ENCODE results near the gene OR8D1. TPM values are rescaled to one million over a fixed set of nuclear protein-coding genes. Genes with fewer than 3 reads are reported as not detected.

The OR8D1 gene
- total and polyA plus RNA-seq, 5 donors from 2014 or later, result not detected

- H3K36me3 Mint-ChIP-seq, result no peaks in the 10 kb centered on the region
- Histone ChIP-seq H3K27ac (ENCODE audit: insufficient read depth, low read length, poor library complexity, severe bottlenecking) (no peak overlapping the region), H3K4me3 (ENCODE audit: low read depth, low read length) (no peak overlapping the region), H3K27me3 (ENCODE audit: control insufficient read depth, insufficient read depth, low read length) (no peaks in the 10 kb centered on the region), H3K36me3 (ENCODE audit: control insufficient read depth, insufficient read depth, low read length) (no peaks in the 10 kb centered on the region), H3K4me1 (ENCODE audit: control insufficient read depth, insufficient read depth, low read length, poor library complexity, severe bottlenecking) (no peaks in the 10 kb centered on the region), H3K9me3 (ENCODE audit: control insufficient read depth in 2 of 2, low read length in 2 of 2) (no peaks in the 10 kb centered on the region)
- no peaks in the 10 kb centered on the region for H3K4me1 Mint-ChIP-seq
- no peak overlapping the region for H3K4me3 Mint-ChIP-seq
- ATAC-seq (ENCODE audit: low read depth in 2 of 2), result peak in 1 of 2 donors; percentile 31
- no peak overlapping the region for H3K27ac Mint-ChIP-seq
- peaks cover 0 to 3% (median 0%) of the 10 kb centered on the region in 7 donors for H3K9me3 Mint-ChIP-seq
- no peaks in the 10 kb centered on the region for H3K27me3 Mint-ChIP-seq
- no peak for DNase-seq
Measured at GRCh38 chr11:124329787-124330478, 16.2 kb upstream of the OR8D1 start.

- Histone ChIP-seq H3K36me3 (ENCODE audit: control insufficient read depth, insufficient read depth, low read length) (no peaks in the 10 kb centered on the region), H3K4me1 (ENCODE audit: control insufficient read depth, insufficient read depth, low read length, poor library complexity, severe bottlenecking) (no peaks in the 10 kb centered on the region), H3K4me3 (ENCODE audit: low read depth, low read length) (no peak overlapping the region), H3K9me3 (ENCODE audit: control insufficient read depth in 2 of 2, low read length in 2 of 2) (no peaks in the 10 kb centered on the region), H3K27me3 (ENCODE audit: control insufficient read depth, insufficient read depth, low read length) (no peaks in the 10 kb centered on the region), H3K27ac (ENCODE audit: insufficient read depth, low read length, poor library complexity, severe bottlenecking) (no peak overlapping the region)
- Mint-ChIP-seq H3K9me3 (peaks cover 0 to 3% (median 0%) of the 10 kb centered on the region in 7 donors), H3K27ac (no peak overlapping the region), H3K4me1 (no peaks in the 10 kb centered on the region), H3K36me3 (no peaks in the 10 kb centered on the region), H3K4me3 (no peak overlapping the region), H3K27me3 (no peaks in the 10 kb centered on the region)
- no peak for DNase-seq
- no peak for ATAC-seq (ENCODE audit: low read depth in 2 of 2)
Measured at GRCh38 chr11:124327775-124328174, 14.0 kb upstream of the OR8D1 start.

GRCh38 chr11:124322356-124322755, 8.6 kb upstream of the OR8D1 start:
- H3K27ac Mint-ChIP-seq, result no peak overlapping the region
- DNase-seq (no peak), ATAC-seq (ENCODE audit: low read depth in 2 of 2) (no peak)
- no peaks in the 10 kb centered on the region for H3K4me1 ChIP-seq (ENCODE audit: control insufficient read depth, insufficient read depth, low read length, poor library complexity, severe bottlenecking)
- H3K27ac ChIP-seq (ENCODE audit: insufficient read depth, low read length, poor library complexity, severe bottlenecking), result no peak overlapping the region
- H3K4me1 Mint-ChIP-seq, result no peaks in the 10 kb centered on the region
- no peak overlapping the region for H3K4me3 ChIP-seq (ENCODE audit: low read depth, low read length)
- no peak overlapping the region for H3K4me3 Mint-ChIP-seq
- no peaks in the 10 kb centered on the region for H3K27me3 Mint-ChIP-seq
- no peaks in the 10 kb centered on the region for H3K36me3 Mint-ChIP-seq
- no peaks in the 10 kb centered on the region for H3K27me3 ChIP-seq (ENCODE audit: control insufficient read depth, insufficient read depth, low read length)
- peaks cover 0 to 3% (median 0%) of the 10 kb centered on the region in 7 donors for H3K9me3 Mint-ChIP-seq
- no peaks in the 10 kb centered on the region for H3K9me3 ChIP-seq (ENCODE audit: control insufficient read depth in 2 of 2, low read length in 2 of 2)
- no peaks in the 10 kb centered on the region for H3K36me3 ChIP-seq (ENCODE audit: control insufficient read depth, insufficient read depth, low read length)

GRCh38 chr11:124320097-124320496, 6.3 kb upstream of the OR8D1 start, which contains the start of gene OR8D2:
TSS of gene OR8D2 (minus strand) at chr11:124320197. CDS start at chr11:124320197, 0 bp downstream.
- Histone ChIP-seq H3K4me3 (ENCODE audit: low read depth, low read length) (no peak within 1 kb of the TSS), H3K27me3 (ENCODE audit: control insufficient read depth, insufficient read depth, low read length) (no peaks in the 10 kb centered on the region), H3K27ac (ENCODE audit: insufficient read depth, low read length, poor library complexity, severe bottlenecking) (no peak within 1 kb of the TSS), H3K9me3 (ENCODE audit: control insufficient read depth in 2 of 2, low read length in 2 of 2) (no peaks in the 10 kb centered on the region), H3K4me1 (ENCODE audit: control insufficient read depth, insufficient read depth, low read length, poor library complexity, severe bottlenecking) (no peaks in the 10 kb centered on the region), H3K36me3 (ENCODE audit: control insufficient read depth, insufficient read depth, low read length) (no peaks in the 10 kb centered on the region)
- H3K9me3 Mint-ChIP-seq, result peaks cover 0 to 4% (median 0%) of the 10 kb centered on the region in 7 donors
- H3K4me3 Mint-ChIP-seq, result no peak within 1 kb of the TSS
- no peak for ATAC-seq (ENCODE audit: low read depth in 2 of 2)
- no peaks in the 10 kb centered on the region for H3K4me1 Mint-ChIP-seq
- H3K27ac Mint-ChIP-seq, result peak within 1 kb of the TSS in 1 of 3 donors; percentile 22
- no peak for DNase-seq
- H3K27me3 Mint-ChIP-seq, result no peaks in the 10 kb centered on the region
- H3K36me3 Mint-ChIP-seq, result no peaks in the 10 kb centered on the region

GRCh38 chr11:124315052-124315451, 1.3 kb upstream of the OR8D1 start:
- H3K27me3 Mint-ChIP-seq, result no peaks in the 10 kb centered on the region
- no peak for ATAC-seq (ENCODE audit: low read depth in 2 of 2)

GRCh38 chr11:124313131-124313530, 618 bp downstream of the OR8D1 start:
- no peak overlapping the region for H3K27ac Mint-ChIP-seq
- no peak overlapping the region for H3K4me3 Mint-ChIP-seq
- no peaks in the 10 kb centered on the region for H3K4me1 Mint-ChIP-seq
- H3K36me3 Mint-ChIP-seq, result no peaks in the 10 kb centered on the region
- H3K4me3 ChIP-seq (ENCODE audit: low read depth, low read length), result no peak overlapping the region
- no peaks in the 10 kb centered on the region for H3K9me3 ChIP-seq (ENCODE audit: control insufficient read depth in 2 of 2, low read length in 2 of 2)
- no peaks in the 10 kb centered on the region for H3K36me3 ChIP-seq (ENCODE audit: control insufficient read depth, insufficient read depth, low read length)
- DNase-seq (no peak), ATAC-seq (ENCODE audit: low read depth in 2 of 2) (no peak)
- peaks cover 4% of the 10 kb centered on the region for H3K27me3 Mint-ChIP-seq
- peaks cover 0 to 5% (median 0%) of the 10 kb centered on the region in 7 donors for H3K9me3 Mint-ChIP-seq
- H3K27me3 ChIP-seq (ENCODE audit: control insufficient read depth, insufficient read depth, low read length), result no peaks in the 10 kb centered on the region
- H3K27ac ChIP-seq (ENCODE audit: insufficient read depth, low read length, poor library complexity, severe bottlenecking), result no peak overlapping the region
- no peaks in the 10 kb centered on the region for H3K4me1 ChIP-seq (ENCODE audit: control insufficient read depth, insufficient read depth, low read length, poor library complexity, severe bottlenecking)

More at GRCh38 chr11:124315052-124315451, 1.3 kb upstream of the OR8D1 start:
- no peaks in the 10 kb centered on the region for H3K36me3 ChIP-seq (ENCODE audit: control insufficient read depth, insufficient read depth, low read length)
- Mint-ChIP-seq H3K27ac (no peak overlapping the region), H3K4me1 (no peaks in the 10 kb centered on the region), H3K4me3 (no peak overlapping the region), H3K36me3 (no peaks in the 10 kb centered on the region), H3K9me3 (peaks cover 0 to 3% (median 0%) of the 10 kb centered on the region in 7 donors)
- H3K27ac ChIP-seq (ENCODE audit: insufficient read depth, low read length, poor library complexity, severe bottlenecking), result no peak overlapping the region
- no peaks in the 10 kb centered on the region for H3K27me3 ChIP-seq (ENCODE audit: control insufficient read depth, insufficient read depth, low read length)
- DNase-seq, result no peak
- H3K4me3 ChIP-seq (ENCODE audit: low read depth, low read length), result no peak overlapping the region
- no peaks in the 10 kb centered on the region for H3K4me1 ChIP-seq (ENCODE audit: control insufficient read depth, insufficient read depth, low read length, poor library complexity, severe bottlenecking)
- no peaks in the 10 kb centered on the region for H3K9me3 ChIP-seq (ENCODE audit: control insufficient read depth in 2 of 2, low read length in 2 of 2)

- Histone ChIP-seq H3K9me3 (ENCODE audit: control insufficient read depth in 2 of 2, low read length in 2 of 2) (no peaks in the 10 kb centered on the region), H3K27ac (ENCODE audit: insufficient read depth, low read length, poor library complexity, severe bottlenecking) (no peak overlapping the region), H3K4me1 (ENCODE audit: control insufficient read depth, insufficient read depth, low read length, poor library complexity, severe bottlenecking) (no peaks in the 10 kb centered on the region), H3K36me3 (ENCODE audit: control insufficient read depth, insufficient read depth, low read length) (no peaks in the 10 kb centered on the region), H3K4me3 (ENCODE audit: low read depth, low read length) (no peak overlapping the region), H3K27me3 (ENCODE audit: control insufficient read depth, insufficient read depth, low read length) (no peaks in the 10 kb centered on the region)
- Mint-ChIP-seq H3K9me3 (peaks cover 0 to 5% (median 0%) of the 10 kb centered on the region in 7 donors), H3K27ac (no peak overlapping the region), H3K4me1 (no peaks in the 10 kb centered on the region), H3K27me3 (peaks cover 4% of the 10 kb centered on the region), H3K4me3 (no peak overlapping the region), H3K36me3 (no peaks in the 10 kb centered on the region)
- ATAC-seq (ENCODE audit: low read depth in 2 of 2) (no peak), DNase-seq (no peak)
Measured at GRCh38 chr11:124311670-124312069, 2.1 kb downstream of the OR8D1 start.

- no peaks in the 10 kb centered on the region for H3K4me1 Mint-ChIP-seq
- no peak overlapping the region for H3K27ac ChIP-seq (ENCODE audit: insufficient read depth, low read length, poor library complexity, severe bottlenecking)
- H3K9me3 Mint-ChIP-seq, result peaks cover 0 to 5% (median 0%) of the 10 kb centered on the region in 7 donors
- no peaks in the 10 kb centered on the region for H3K4me1 ChIP-seq (ENCODE audit: control insufficient read depth, insufficient read depth, low read length, poor library complexity, severe bottlenecking)
- H3K9me3 ChIP-seq (ENCODE audit: control insufficient read depth in 2 of 2, low read length in 2 of 2), result no peaks in the 10 kb centered on the region
- ATAC-seq (ENCODE audit: low read depth in 2 of 2), result no peak
- H3K4me3 Mint-ChIP-seq, result no peak overlapping the region
- H3K27me3 Mint-ChIP-seq, result peaks cover 4% of the 10 kb centered on the region
- no peak for DNase-seq
- no peaks in the 10 kb centered on the region for H3K36me3 Mint-ChIP-seq
- H3K4me3 ChIP-seq (ENCODE audit: low read depth, low read length), result no peak overlapping the region
- no peaks in the 10 kb centered on the region for H3K36me3 ChIP-seq (ENCODE audit: control insufficient read depth, insufficient read depth, low read length)
- no peak overlapping the region for H3K27ac Mint-ChIP-seq
- no peaks in the 10 kb centered on the region for H3K27me3 ChIP-seq (ENCODE audit: control insufficient read depth, insufficient read depth, low read length)
Measured at GRCh38 chr11:124311269-124311668, 2.5 kb downstream of the OR8D1 start.

All from CD4-positive, CD25-positive, alpha-beta regulatory T cell (primary cell).